ENCODE results near the gene KIF3B. TPM values are rescaled to one million over a fixed set of nuclear protein-coding genes. Genes with fewer than 3 reads are reported as not detected.

Gene KIF3B
- polyA plus RNA-seq, 1 donor (not counting 4 experiments of a cell fraction or from before 2014, with no cell fraction given): 20.3 TPM

DNA sequence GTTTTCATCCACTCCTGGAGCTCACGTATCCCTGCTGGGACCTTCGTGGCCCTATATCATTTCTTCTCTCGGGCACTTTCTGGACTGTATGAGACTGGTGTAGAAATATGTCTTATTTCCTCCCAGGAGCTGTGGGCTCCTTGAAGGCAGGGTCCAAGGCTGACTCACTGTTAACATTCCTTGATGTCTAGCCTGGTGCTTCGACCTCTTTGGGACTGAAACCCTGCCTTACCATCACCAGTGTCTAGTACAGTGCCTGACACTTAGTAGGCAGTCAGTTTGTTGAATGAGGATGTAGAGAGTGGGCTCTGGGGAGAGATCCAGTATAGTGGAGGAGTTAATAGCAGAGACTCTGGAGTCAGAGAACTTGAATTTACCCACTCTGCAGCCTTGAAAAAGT is 46.2 kb upstream of the KIF3B start:
- DNase-seq (ENCODE audit: low read depth, low spot score): no peak
- Histone ChIP-seq H3K9me3 (ENCODE audit: control insufficient read depth, low read depth, low read length) (no peaks in the 10 kb centered on the region), H3K4me2 (ENCODE audit: control insufficient read depth, extremely low read depth, insufficient read depth, low read depth, low read length) (no peak overlapping the region), H3K9me1 (ENCODE audit: control insufficient read depth, extremely low read depth, insufficient read depth, low read length) (peaks cover 6% of the 10 kb centered on the region), H2AFZ (ENCODE audit: control insufficient read depth, low read length) (no peak overlapping the region), H3K9ac (ENCODE audit: control insufficient read depth, extremely low read depth, insufficient read depth, low read length) (no peak overlapping the region), H3K36me3 (ENCODE audit: control insufficient read depth in 2 of 2, extremely low read depth in 1 of 2, insufficient read depth in 2 of 2, low read length in 2 of 2) (peaks cover 36 to 50% of the 10 kb centered on the region in 2 experiments), H3K27ac (ENCODE audit: control insufficient read depth, insufficient read depth, low read length) (no peak overlapping the region), H3K27me3 (ENCODE audit: control insufficient read depth, extremely low read depth, insufficient read depth, low read length) (no peaks in the 10 kb centered on the region), H3K79me2 (ENCODE audit: control insufficient read depth, insufficient read depth, low read length) (no peaks in the 10 kb centered on the region), H3K4me3 (ENCODE audit: control insufficient read depth in 2 of 3, extremely low read depth in 1 of 3, insufficient read depth in 2 of 3, low read depth in 1 of 3, low read length in 3 of 3) (no peak overlapping the region), H3K4me1 (ENCODE audit: control insufficient read depth, extremely low read depth, insufficient read depth, low read length) (peaks cover 9% of the 10 kb centered on the region), H4K20me1 (ENCODE audit: control insufficient read depth, extremely low read depth, insufficient read depth, low read length) (no peaks in the 10 kb centered on the region)
- no peak for FAIRE-seq
- TF ChIP-seq, protein P1, sequence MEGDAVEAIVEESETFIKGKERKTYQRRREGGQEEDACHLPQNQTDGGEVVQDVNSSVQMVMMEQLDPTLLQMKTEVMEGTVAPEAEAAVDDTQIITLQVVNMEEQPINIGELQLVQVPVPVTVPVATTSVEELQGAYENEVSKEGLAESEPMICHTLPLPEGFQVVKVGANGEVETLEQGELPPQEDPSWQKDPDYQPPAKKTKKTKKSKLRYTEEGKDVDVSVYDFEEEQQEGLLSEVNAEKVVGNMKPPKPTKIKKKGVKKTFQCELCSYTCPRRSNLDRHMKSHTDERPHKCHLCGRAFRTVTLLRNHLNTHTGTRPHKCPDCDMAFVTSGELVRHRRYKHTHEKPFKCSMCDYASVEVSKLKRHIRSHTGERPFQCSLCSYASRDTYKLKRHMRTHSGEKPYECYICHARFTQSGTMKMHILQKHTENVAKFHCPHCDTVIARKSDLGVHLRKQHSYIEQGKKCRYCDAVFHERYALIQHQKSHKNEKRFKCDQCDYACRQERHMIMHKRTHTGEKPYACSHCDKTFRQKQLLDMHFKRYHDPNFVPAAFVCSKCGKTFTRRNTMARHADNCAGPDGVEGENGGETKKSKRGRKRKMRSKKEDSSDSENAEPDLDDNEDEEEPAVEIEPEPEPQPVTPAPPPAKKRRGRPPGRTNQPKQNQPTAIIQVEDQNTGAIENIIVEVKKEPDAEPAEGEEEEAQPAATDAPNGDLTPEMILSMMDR (optimal IDR thresholded peaks at IDR 0.05 in 1 of 3, IDR thresholded peaks at IDR 0.05 in 1 of 3, conservative IDR thresholded peaks at IDR 0.05 in 1 of 3; ENCODE audit: extremely low read depth in 1 of 3, insufficient read depth in 2 of 3, low read length in 3 of 3): no peak
- no peak for TF ChIP-seq EZH2 (IDR thresholded peaks at IDR 0.05; ENCODE audit: low read length)
- dilution Hi-C loops (cut with MboI; ENCODE audit: extremely low pct_ligation_motif_present, low sequenced_read_pairs): no loop called here

DNA sequence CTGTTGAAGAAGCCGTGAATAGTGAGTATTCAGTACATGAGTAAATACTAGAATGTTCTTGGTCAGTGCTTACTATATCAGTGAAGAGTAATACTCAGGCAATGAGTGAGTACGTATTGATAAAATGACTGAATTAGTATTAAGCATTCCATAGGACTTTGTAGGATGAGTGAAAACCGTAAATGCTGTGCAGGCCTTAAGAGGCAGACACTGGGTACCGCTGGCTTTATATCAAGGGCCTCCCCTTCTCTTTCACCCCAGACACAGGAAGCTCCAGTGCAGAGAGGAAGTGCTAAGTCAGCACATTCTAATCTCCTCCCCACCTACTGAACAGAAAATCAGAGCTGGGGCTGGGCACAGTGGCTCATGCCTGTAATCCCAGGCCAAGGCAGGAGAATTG is 45.6 kb upstream of the KIF3B start:
- Histone ChIP-seq H3K9me3 (ENCODE audit: control insufficient read depth, low read depth, low read length) (no peaks in the 10 kb centered on the region), H4K20me1 (ENCODE audit: control insufficient read depth, extremely low read depth, insufficient read depth, low read length) (no peaks in the 10 kb centered on the region), H3K36me3 (ENCODE audit: control insufficient read depth in 2 of 2, extremely low read depth in 1 of 2, insufficient read depth in 2 of 2, low read length in 2 of 2) (peaks cover 36 to 50% of the 10 kb centered on the region in 2 experiments), H3K27me3 (ENCODE audit: control insufficient read depth, extremely low read depth, insufficient read depth, low read length) (no peaks in the 10 kb centered on the region), H3K4me2 (ENCODE audit: control insufficient read depth, extremely low read depth, insufficient read depth, low read depth, low read length) (no peak overlapping the region), H3K9me1 (ENCODE audit: control insufficient read depth, extremely low read depth, insufficient read depth, low read length) (peaks cover 6% of the 10 kb centered on the region), H3K4me1 (ENCODE audit: control insufficient read depth, extremely low read depth, insufficient read depth, low read length) (peaks cover 9% of the 10 kb centered on the region), H3K9ac (ENCODE audit: control insufficient read depth, extremely low read depth, insufficient read depth, low read length) (no peak overlapping the region), H2AFZ (ENCODE audit: control insufficient read depth, low read length) (no peak overlapping the region), H3K27ac (ENCODE audit: control insufficient read depth, insufficient read depth, low read length) (no peak overlapping the region), H3K4me3 (ENCODE audit: control insufficient read depth in 2 of 3, extremely low read depth in 1 of 3, insufficient read depth in 2 of 3, low read depth in 1 of 3, low read length in 3 of 3) (no peak overlapping the region), H3K79me2 (ENCODE audit: control insufficient read depth, insufficient read depth, low read length) (no peaks in the 10 kb centered on the region)
- DNase-seq (ENCODE audit: low read depth, low spot score) (no peak), FAIRE-seq (no peak)
- dilution Hi-C loops (cut with MboI; ENCODE audit: extremely low pct_ligation_motif_present, low sequenced_read_pairs): no loop called here
- TF ChIP-seq, protein P1 (optimal IDR thresholded peaks at IDR 0.05 in 1 of 3, IDR thresholded peaks at IDR 0.05 in 1 of 3, conservative IDR thresholded peaks at IDR 0.05 in 1 of 3; ENCODE audit: extremely low read depth in 1 of 3, insufficient read depth in 2 of 3, low read length in 3 of 3): no peak
- no peak for TF ChIP-seq EZH2 (IDR thresholded peaks at IDR 0.05; ENCODE audit: low read length)

Data from keratinocyte (primary cell).